T-helper 1 cell (primary cell): ENCODE results near the gene TUBGCP6.

Source experiments
- DNase-seq, 5 donors: peaks; one replicate each; pipeline ENCODE4 v3.0.0-alpha.2; 2012 to 2020

Gene TUBGCP6

GRCh38 chr22:50178871-50179869 is 65.7 kb downstream of the TUBGCP6 start:
- DNase-seq, result no peak

- no peak for DNase-seq
Measured at GRCh38 chr22:50178471-50178864, 66.4 kb downstream of the TUBGCP6 start.

GRCh38 chr22:50177537-50178470 is 67.0 kb downstream of the TUBGCP6 start:
- DNase-seq, result peak in 2 of 5 donors; percentile 2 to 12

GRCh38 chr22:50176850-50177536 is 67.8 kb downstream of the TUBGCP6 start:
- DNase-seq, result peak in 2 of 5 donors; percentile 4 to 10

GRCh38 chr22:50175921-50176849 is 68.6 kb downstream of the TUBGCP6 start:
- peak in 2 of 5 donors; percentile 4 to 6 for DNase-seq

GRCh38 chr22:50175191-50175461 is 69.7 kb downstream of the TUBGCP6 start:
- peak in 1 of 5 donors; percentile 4 for DNase-seq

GRCh38 chr22:50174382-50175190 is 70.2 kb downstream of the TUBGCP6 start:
- DNase-seq, result no peak

GRCh38 chr22:50173983-50174355 is 70.9 kb downstream of the TUBGCP6 start:
- no peak for DNase-seq

GRCh38 chr22:50173311-50173982 is 71.4 kb downstream of the TUBGCP6 start:
- DNase-seq, result peak in 1 of 5 donors; percentile 4

GRCh38 chr22:50171965-50172421 is 72.8 kb downstream of the TUBGCP6 start:
- peak in 1 of 5 donors; percentile 6 for DNase-seq

- DNase-seq, result no peak
Measured at GRCh38 chr22:50171319-50171964, 73.4 kb downstream of the TUBGCP6 start.

GRCh38 chr22:50170453-50171318 is 74.1 kb downstream of the TUBGCP6 start, which contains the start of gene PANX2:
TSS of gene PANX2 (plus strand) at chr22:50170731. CDS start at chr22:50170731, 0 bp downstream.
- DNase-seq, result peak in 2 of 5 donors; percentile 4 to 14

GRCh38 chr22:50169774-50170341 is 75.0 kb downstream of the TUBGCP6 start:
- DNase-seq, result peak in 4 of 5 donors; percentile 4 to 69 (median 14)

GRCh38 chr22:50169181-50169759 is 75.6 kb downstream of the TUBGCP6 start:
- peak in 1 of 5 donors; percentile 6 for DNase-seq

GRCh38 chr22:50168490-50169180 is 76.2 kb downstream of the TUBGCP6 start:
- DNase-seq, result peak in 1 of 5 donors; percentile 1

GRCh38 chr22:50167689-50168489 is 76.9 kb downstream of the TUBGCP6 start:
- DNase-seq, result no peak
